ENCODE data around the gene SPDYE6.
"Not testable (repeated sequence)": the region's sequence is repeated elsewhere in the genome, so short reads cannot be mapped to it uniquely, and the experiment has no call there.

The SPDYE6 gene, protein sequence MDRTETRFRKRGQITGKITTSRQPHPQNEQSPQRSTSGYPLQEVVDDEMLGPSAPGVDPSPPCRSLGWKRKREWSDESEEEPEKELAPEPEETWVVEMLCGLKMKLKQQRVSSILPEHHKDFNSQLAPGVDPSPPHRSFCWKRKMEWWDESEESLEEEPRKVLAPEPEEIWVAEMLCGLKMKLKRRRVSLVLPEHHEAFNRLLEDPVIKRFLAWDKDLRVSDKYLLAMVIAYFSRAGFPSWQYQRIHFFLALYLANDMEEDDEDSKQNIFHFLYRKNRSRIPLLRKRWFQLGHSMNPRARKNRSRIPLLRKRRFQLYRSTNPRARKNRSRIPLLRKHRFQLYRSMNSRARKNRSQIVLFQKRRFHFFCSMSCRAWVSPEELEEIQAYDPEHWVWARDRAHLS

DNA sequence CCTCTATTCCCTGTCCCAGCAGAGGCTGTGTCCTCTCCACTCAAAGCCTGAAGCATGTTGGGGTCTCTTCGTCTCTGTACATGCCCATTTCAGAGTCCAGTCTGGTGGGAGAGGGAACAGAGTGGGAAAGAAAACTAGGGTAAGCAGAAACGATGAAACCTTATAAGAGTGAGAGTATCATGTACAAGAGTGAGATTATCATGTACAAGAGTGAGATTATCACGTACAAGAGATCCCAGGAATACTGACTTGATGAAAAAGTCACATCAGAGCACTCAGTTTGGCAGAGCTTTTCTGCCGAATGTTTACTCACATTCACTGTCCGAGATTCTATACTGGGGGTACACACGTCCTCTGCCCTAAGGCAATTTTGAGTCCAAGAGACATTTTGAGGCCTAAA, at the start of gene SPDYE6:
Gene SPDYE6, minus strand, starts transcription at position 101 of the 400 bp plus-strand sequence. CDS start 421 bp downstream, outside the sequence.
- not testable (repeated sequence) for DNase-seq (ENCODE audit: low read depth)

DNA sequence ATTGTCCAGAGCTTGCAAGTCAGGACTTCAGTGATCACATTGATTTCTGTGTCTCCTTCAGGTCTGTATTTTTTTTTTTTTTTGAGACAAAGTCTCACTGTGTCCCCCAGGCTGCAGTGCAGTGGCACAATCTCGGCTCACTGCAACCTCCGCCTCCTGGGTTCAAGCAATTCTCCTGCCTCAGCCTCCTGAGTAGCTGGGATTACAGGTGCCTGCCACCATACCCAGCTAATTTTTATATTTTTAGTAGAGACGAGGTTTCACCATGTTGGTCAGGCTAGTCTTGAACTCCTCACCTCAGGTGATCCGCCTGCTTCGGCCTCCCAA, 48.6 kb upstream of the SPDYE6 start:
- DNase-seq (ENCODE audit: low read depth) = not testable (repeated sequence)

DNA sequence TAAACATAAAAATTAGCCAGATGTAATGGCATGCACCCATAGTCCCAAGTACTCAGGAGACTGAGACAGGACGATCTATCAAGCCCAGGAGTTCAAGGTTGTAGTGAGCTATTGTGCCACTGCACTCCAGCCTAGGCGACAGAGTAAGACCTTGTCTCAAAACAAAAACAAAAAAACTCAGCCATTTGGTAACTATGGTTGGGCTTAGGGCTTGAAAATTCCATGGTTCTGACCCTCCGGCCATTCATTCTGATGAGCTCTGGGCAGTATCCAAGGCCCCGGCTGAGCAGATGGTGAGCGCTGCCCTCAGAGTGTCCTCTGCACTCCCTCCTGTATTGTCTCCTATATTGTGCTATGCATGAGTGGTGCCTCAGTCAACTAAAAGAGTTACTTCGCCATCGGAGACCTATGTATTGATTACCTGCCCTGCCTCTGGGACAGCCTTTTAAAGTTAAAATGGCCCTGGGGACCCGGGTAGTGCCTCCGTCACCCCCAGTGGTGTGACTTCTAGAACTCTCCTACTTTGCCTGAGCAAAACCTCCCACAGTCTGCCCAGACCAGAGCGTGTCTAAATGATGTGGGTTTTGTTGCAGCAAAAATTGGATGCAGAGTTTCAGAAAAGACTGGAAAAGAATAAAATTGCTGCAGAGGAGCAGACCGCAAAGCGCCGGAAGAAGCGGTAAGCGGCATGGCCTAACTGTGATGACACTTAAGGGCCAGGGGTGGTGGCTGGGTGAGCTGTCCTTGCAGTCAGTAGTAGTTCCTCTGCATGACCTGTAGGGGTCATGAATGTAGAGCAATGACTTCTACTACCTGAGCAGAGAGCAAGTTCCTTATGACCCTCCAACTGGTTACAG, 48.0 kb upstream of the SPDYE6 start:
- no peak for DNase-seq (ENCODE audit: low read depth)

DNA sequence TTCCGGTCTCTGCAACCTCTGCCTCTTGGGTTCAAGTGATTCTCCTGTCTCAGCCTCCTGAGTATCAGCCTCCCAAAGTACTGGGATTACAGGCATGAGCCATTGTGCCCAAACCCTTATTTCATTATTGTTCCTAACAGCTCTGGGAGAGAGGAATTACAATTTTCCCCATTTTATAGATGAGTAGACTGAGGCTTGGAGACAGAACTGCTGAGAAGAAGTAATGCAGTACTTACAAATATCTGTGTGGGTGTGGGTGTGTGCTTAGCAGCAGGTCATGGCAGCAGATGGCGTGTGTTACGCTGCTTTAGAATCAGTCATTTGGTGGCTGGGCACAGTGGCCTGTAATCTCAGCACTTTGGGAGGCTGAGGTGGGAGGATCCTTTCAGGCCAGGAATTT, 47.3 kb upstream of the SPDYE6 start:
- DNase-seq (ENCODE audit: low read depth) = no peak

DNA sequence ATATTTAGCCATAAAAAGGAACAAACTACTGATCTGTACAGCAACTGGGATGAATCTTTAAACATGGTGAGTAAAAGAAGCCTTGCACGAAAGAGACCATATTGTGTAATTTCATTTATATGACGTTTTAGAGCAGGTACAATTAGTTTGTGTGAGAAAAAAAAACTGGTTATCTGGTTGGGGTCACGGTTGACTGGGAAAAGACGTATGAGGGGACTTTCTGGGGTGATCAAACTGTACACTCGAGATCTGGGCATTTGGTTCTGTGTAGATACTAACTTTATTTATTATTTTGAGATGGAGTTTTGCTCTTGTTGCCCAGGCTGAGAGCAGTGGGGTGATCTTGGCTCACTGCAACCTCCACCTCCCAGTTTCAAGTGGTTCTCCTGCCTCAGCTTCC, 44.1 kb upstream of the SPDYE6 start:
- DNase-seq (ENCODE audit: low read depth) = no peak

DNA sequence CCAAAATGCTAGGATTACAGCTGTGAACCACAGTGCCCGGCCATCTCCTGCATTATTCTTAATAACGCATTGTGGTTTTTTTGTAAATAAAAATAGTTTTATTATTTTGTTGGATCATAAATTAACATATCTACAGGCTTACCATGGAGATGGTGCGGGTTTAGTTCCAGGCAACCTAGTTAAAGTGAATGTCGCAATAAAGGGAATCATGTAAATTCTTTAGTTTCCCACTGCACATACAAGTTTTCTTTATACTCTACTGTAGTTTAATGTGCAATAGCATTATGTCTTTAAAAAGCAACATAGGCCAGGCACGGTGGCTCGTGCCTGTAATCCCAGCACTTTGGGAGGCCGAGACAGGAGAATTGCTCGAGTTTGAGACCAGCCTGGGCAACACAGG, 42.3 kb upstream of the SPDYE6 start:
- DNase-seq (ENCODE audit: low read depth) = no peak

DNA sequence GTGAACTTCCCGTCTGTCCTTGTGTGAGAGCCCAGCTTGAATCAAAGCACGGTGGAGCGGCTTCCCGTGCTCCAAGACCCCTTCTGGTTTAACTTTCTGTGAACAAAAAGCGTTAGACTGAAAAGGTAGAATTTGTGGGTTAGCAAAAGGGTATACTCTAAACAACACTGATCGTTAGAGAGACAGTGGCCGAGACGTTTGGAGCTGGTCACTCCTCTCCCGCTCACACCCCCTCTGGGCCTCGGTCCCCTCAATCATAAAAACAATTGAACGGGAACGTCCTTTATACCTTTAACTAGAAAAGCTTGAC, 40.4 kb upstream of the SPDYE6 start:
- DNase-seq (ENCODE audit: low read depth) = no peak

DNA sequence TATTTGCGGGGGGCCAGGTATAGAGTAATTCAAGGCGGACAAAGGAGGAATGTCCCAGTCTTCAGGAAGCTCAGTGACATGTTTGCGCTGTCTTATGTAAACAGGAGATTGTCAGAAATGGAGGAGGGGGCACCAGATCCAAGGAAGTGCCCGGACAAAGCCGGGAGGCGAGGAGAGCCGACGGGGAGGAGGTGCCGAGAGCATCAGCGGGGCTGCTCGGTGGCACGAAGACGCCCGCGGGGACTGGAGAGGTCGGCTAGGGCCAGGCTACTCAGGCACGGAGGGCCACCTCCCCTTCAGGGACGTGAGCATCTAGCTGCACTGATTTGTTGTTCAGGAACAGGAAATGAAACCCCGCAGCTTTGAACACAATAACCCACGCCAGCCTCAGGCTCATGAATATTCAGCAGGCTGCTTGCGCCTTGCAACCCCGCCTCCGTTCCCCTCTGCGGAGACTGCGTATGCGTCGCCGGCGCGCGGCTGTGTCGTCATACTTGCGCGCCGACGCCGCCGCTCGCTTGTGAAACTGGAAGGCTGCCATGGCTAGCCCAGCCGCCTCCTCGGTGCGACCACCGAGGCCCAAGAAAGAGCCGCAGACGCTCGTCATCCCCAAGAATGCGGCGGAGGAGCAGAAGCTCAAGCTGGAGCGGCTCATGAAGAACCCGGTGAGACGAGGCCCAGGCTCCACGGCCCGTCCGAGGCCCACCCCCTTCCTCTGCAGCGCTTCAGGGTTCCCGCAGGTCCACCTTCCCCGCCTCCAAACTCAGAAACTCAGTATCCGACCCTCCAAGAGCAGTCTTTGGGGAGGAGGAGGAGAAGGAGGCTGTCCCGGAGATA, 39.8 kb upstream of the SPDYE6 start, which contains the start of gene PRKRIP1:
Gene PRKRIP1, plus strand, starts transcription at position 491 of the 837 bp plus-strand sequence. Its CDS starts 49 bp downstream, at position 540.
- DNase-seq (ENCODE audit: low read depth) = peak; percentile 40

DNA sequence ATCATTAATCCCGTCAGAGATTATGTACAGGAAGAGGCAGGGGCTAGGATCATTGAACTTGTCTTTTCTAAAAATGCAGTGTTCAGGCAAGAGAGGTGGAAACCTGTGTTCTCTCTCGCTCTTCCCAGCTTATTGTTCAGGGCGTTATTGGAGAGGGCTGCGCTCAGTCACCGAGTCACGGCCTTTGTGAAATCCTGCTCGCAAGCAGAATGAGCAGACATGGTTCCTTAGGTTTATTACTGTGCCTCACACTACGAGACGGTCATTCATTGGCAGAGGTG, 39.3 kb upstream of the SPDYE6 start:
- no peak for DNase-seq (ENCODE audit: low read depth)

DNA sequence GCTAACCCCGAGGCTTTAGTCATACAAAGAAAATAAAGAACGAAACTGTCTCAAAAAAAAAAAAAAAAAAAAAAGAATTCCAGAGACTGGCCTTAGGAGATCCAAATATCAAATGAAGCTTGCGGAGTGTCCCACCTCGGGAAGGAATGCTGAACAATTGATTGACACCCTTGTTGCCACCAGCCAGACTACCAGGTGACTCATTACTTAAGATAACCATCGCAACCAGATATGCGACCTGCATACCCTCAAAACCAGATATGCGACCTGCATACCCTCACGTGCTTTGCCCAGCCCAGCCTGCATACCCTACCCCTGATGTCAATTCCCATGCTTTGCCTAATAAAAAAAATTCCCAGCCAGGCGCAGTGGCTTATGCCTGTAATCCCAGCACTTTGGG, 37.2 kb upstream of the SPDYE6 start:
- DNase-seq (ENCODE audit: low read depth) = no peak

DNA sequence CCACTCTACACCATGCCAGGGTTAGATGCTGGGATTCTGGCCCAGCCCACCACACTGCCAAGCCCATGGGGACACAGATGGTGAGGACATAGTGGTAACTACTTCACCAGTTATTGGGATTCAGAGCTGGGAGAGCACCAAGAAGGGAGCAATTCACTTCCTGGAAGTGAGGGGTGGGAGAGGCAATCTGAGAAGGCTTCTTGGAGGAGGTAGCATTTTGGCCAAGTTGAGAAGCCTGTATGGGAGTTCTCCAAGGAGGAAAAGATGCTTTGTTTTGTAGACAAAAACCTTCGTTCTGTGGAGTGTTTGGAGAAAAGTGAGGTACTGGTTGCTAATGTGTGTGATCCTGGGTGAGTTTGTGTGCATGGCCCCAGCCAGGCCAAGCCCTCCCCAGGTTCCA, 36.1 kb upstream of the SPDYE6 start:
- DNase-seq (ENCODE audit: low read depth) = no peak

DNA sequence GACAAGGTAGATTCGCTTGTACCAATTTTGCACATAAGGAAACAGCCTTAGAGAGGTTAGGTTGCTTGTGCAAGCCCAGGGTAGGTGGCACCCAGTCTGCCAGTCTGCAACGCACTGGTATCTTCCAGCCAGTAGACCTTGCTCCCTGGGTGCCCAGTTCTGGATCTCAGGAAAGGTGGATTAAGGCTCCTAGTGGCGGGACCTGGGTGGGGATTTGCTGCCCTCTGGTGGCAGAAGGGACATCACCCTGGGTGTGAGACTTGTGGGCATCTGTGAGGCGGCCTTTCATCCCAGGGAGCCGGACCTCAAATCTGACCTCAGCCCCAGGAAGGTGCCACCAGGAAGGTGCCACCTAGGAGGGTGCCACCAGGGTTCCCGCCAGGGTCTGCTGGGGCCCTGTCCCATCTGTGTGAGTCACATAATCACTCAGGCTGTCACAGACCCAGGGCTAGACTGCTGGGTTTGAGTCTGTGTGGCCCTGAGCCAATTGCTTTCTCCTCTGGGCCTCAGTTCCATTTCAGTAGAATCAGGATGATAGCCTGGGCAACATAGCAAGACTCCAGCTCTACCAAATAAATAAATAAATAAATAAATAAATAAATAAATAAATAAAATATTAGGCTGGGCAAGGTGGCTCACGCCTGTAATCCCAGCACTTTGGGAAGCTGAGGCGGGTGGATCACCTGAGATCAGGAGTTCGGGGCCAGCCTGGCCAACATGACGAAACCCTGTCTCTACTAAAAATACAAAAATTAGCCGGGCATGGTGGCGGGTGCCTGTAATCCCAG, 34.6 kb upstream of the SPDYE6 start:
- peak; percentile 34 for DNase-seq (ENCODE audit: low read depth)

DNA sequence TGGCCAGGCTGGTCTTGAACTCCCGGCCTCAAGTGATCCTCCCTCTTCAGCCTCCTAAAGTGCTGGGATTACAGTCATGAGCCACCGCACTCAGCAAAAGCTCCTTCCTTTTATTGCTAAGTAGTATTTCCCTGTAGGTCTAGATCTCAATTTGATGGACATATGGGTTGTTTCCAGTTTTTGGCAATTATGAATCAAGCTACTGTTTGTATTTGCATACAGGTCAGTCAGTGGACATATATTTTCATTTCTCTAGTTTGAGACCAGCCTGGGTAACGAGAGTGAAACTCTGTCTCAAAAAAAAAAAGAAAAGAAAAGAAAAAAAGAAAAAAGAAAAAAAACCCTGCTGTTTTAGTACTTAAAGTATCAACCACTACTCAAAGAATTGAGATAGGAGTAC, 33.6 kb upstream of the SPDYE6 start:
- no peak for DNase-seq (ENCODE audit: low read depth)

DNA sequence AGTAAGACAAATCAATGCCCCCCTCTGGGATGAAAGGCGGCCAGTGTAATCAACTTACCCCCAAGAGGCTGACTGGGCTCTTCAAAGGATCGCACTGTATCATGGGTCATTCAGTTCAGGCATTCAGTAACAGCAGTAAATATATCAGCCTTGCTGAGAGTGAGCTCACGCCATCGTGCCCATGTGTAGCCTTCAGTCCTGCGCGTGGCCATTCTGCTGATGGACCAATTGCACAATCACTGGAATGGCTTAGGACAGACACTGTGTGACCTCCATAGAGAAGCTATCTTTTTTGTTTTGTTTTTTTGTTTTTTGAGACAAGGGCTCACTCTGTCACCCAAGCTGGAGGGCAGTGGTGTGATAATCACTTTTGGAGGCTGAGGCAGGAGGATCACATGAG, 30.8 kb upstream of the SPDYE6 start:
- DNase-seq (ENCODE audit: low read depth) = no peak

DNA sequence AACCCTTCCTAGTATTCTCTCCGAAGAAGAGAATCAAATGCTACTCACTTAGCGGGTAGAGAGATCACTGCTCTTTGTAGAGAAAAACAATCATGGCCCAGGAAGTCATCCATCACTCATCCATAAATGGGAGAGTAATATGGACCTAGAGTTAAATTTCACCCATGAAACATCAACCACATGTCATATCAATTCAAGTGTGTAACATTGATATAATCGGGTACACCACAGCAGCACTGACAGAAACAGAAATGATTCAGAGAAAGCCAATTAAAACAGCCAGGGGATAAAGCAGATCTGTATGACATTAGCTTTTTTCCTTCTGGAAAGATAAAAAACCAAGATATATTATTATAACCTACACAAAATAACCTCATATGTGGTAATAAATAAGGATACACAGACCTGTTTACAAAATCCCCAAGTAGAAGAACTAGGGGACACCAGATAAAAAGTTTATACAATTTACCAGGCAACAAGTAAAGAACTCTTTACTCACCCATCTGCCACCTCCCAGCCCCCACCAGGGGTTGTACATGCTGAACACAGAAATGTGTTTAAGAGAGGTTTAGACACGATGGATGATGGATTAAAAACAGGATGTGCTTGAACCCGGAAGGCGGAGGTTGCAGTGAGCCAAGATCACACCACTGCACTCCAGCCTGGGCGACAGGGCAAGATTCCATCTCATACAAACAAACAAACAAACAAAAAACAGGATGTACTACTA, 25.6 kb upstream of the SPDYE6 start:
- DNase-seq (ENCODE audit: low read depth) = not testable (repeated sequence)

DNA sequence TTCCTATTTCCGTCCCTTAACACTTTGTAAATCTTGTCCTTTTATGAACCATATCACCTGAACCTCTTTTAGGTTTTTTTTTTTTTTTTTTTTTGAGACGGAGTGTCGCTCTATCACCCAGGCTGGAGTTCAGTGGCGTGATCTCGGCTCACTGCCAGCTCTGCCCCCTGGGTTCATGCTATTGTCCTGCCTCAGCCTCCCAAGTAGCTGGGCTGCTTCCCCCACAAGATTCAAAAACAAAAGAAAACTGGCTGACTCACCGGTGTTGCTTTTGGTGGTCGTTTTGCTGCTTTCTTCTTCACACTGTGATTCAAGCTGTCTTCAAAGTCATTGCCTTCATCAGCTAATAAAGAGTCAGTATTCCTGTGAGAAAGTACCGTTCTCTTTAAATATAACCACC, 24.6 kb upstream of the SPDYE6 start:
- DNase-seq (ENCODE audit: low read depth) = not testable (repeated sequence)

DNA sequence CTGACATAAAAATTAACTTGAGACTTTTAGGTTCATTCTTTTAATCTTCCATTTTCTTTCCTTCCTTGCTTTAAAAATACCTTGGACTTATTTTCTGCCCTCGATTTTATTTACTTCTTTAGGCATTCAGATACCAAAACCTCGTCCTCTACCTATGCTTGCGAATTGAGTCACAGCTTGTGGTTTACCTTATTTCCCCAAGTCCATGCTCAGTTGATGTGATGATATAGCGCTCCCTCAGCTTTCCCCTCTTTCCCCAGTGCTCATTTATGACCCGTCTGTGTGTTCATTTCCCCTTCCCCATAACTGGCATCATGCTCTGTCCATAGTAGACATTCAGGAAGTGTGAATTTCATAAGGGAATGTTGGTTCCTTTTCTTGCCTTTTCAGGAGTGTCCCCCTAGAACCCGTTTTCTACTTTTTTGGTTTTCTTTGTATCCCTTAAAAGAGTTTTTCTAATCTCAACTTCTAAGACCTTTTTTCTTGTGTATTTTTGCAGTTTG, 20.8 kb upstream of the SPDYE6 start:
- DNase-seq (ENCODE audit: low read depth) = no peak

DNA sequence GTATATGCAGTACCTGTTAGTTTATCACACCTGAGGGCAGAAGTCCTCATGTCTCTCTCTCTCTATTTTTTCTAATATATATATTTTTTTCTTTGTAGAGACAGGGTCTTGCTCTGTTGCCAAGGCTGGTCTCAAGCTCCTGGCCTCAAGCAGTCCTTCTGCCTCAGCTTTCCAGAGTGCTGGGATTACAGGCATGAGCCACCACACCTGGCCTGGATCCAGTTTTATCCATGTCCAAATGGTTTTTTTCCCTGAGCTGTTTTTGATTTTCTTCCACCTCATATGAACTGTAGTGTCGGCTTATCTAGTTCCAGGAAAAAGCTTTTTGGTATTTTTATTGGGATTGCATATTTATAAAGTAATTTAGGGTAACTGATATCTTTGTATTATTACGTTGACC, 16.6 kb upstream of the SPDYE6 start:
- not testable (repeated sequence) for DNase-seq (ENCODE audit: low read depth)

DNA sequence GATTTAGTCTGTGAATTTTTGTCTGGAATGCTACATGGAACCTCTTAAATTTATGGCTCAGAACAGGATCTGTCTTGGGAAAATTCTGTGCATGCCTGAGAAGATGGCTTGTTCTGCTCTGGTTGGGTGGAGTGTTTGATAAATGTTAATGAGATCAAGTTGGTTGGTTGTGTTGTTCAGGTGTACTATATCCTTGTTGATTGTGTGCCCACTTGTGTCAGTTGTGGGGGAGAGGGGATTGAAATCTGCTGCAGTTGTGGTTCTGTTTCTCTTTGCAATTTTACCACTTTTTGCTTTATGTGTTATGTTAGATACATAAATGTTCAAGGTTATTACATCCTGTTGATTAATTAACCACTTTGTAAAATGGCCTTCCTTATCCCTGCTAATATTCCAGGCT, 13.8 kb upstream of the SPDYE6 start:
- not testable (repeated sequence) for DNase-seq (ENCODE audit: low read depth)

DNA sequence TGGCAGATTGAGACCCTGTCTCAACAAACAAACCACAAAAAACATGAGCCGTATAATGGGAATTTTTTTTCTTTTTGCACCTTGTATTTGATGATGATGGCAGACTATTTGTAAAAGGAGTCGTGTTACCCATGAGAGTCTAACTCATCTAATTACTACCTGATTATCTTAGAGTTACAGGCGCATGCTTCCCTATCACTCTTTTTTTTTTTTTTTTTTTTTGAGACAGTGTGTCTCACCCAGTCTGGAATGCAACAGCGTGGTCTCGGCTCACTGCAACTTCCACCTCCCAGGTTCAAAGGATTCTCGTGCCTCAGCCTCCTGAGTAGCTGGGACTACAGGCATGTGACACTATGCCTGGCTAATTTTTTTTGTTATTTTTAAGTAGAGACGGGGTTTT, 9.1 kb upstream of the SPDYE6 start:
- DNase-seq (ENCODE audit: low read depth) = not testable (repeated sequence)

DNA sequence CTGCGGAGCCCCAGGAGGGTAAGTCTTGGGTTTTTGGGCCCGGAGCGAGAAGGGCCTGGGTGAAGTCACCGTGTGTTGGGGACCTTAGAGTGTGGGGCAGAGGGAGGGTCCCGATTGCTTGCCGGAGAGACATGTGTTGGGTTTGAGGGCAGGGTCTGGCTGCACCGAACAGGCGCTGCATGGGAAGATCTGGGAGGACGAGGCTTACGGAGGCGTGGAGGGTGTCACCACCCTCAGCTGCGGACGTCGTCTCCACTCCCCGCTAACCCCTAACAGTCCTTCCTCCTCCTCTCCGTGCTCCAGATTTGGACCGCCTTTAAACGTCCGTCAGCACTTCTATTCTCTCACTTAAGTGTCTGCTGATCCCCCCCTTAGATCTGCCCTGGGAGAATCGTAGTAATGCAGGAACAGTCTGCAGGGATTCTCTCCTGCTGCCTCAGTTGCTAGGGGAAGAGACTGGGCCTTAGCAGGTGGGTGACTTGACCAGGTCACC, 8.2 kb upstream of the SPDYE6 start:
- peak; percentile 1 for DNase-seq (ENCODE audit: low read depth)
